CD4-positive, alpha-beta T cell (primary cell): ENCODE data around the gene ANKRD35. TPM values are rescaled to one million over a fixed set of nuclear protein-coding genes. Genes with fewer than 3 reads are reported as not detected.

Experiments used
- ATAC-seq: fragments of 200-7000 bp; cut with Tn5 transposase; one replicate; pipeline ENCODE4 v1.10.0; 2022; ENCODE audit warnings: mild to moderate bottlenecking; ENCODE audit not compliant: poor library complexity
- CTCF ChIA-PET: fragments of 350-600 bp; sonication (Branson Sonifier 250); formaldehyde crosslinking; loops from one replicate; lab custom pipeline; 2021; ENCODE audit warnings: antibody characterized with exemption, inconsistent platforms; lab: Charles Lee
- POLR2A ChIA-PET: fragments of 350-600 bp; sonication (Branson Sonifier 250); formaldehyde crosslinking; loops from one replicate; lab custom pipeline; 2021; ENCODE audit warnings: antibody characterized with exemption, inconsistent platforms; lab: Charles Lee
- DNase-seq, 14 experiments: peaks; one replicate each; pipeline ENCODE4 v3.0.0-alpha.2; 2013 to 2020; ENCODE audit warnings: mixed read lengths in 2 of 14
- H3K27ac ChIP-seq, 2 donors: one replicate each; pipeline versions ENCODE4 v1.5.1 to v1.7.0; 2013; ENCODE audit warnings: low read length in 2 of 2, low read depth in 1 of 2, mild to moderate bottlenecking in 1 of 2
- H3K27me3 ChIP-seq, 2 experiments: 1 replicate in 1 of 2; 2 replicates in 1 of 2; pipeline versions ENCODE4 v1.6.1 to v1.7.0; 2013; ENCODE audit warnings: low read length in 2 of 2, control low read depth in 1 of 2, mild to moderate bottlenecking in 1 of 2, moderate library complexity in 1 of 2; ENCODE audit not compliant: insufficient read depth in 2 of 2, control insufficient read depth in 1 of 2
- H3K36me3 ChIP-seq: one replicate; pipeline ENCODE4 v1.6.1; 2013; ENCODE audit warnings: low read length, control low read depth; ENCODE audit not compliant: insufficient read depth
- H3K4me1 ChIP-seq: one replicate; pipeline ENCODE4 v1.6.1; 2013; ENCODE audit warnings: low read length, control low read depth; ENCODE audit not compliant: insufficient read depth
- H3K4me3 ChIP-seq: one replicate; pipeline ENCODE4 v1.5.1; 2013; ENCODE audit warnings: mild to moderate bottlenecking, low read length, moderate library complexity
- H3K9me3 ChIP-seq, 2 experiments: 1 replicate in 1 of 2; 2 replicates in 1 of 2; pipeline versions ENCODE4 v1.6.1 to v1.7.0; 2013; ENCODE audit warnings: low read length in 2 of 2, mild to moderate bottlenecking in 2 of 2, control low read depth in 1 of 2, moderate library complexity in 1 of 2; ENCODE audit not compliant: control insufficient read depth in 1 of 2, insufficient read depth in 1 of 2
- H3K27ac Mint-ChIP-seq: one replicate; pipeline ENCODE4 v1.8.0; 2020; ENCODE audit warnings: mixed read lengths
- H3K27me3 Mint-ChIP-seq: one replicate; pipeline ENCODE4 v1.8.0; 2021; ENCODE audit warnings: mixed read lengths
- H3K36me3 Mint-ChIP-seq: one replicate; pipeline ENCODE4 v1.8.0; 2021; ENCODE audit warnings: low read depth, mixed read lengths
- H3K4me1 Mint-ChIP-seq: one replicate; pipeline ENCODE4 v1.8.0; 2021; ENCODE audit warnings: low read depth, mixed read lengths
- H3K4me3 Mint-ChIP-seq: one replicate; pipeline ENCODE4 v1.8.0; 2020; ENCODE audit warnings: mild to moderate bottlenecking, mixed read lengths
- H3K9me3 Mint-ChIP-seq: one replicate; pipeline ENCODE4 v1.8.0; 2020; ENCODE audit warnings: mixed read lengths
- CTCF ChIP-seq: fragments of 200-600 bp; IDR thresholded peaks from one replicate; pipeline ENCODE4 v1.8.0; 2022; ENCODE audit warnings: antibody characterized with exemption, mild to moderate bottlenecking
- intact Hi-C, 2 experiments: fragments of 100-400 bp; cut with DNase I in 1 of 2; cut with micrococcal nuclease in 1 of 2; formaldehyde crosslinking; loops; one replicate each; pipeline versions ENCODE4 v1.15.1 to v1.9.0; 2023 to 2025; cut with DNase I, micrococcal nuclease
- total RNA-seq, 174 experiments: library from RNA in 2 of 174; stranded (reverse) in 2 of 174; gene quantifications; one replicate each; pipeline ENCODE4 v1.2.3 and lab custom pipeline; 2021 to 2026

Gene ANKRD35
- total RNA-seq, 2 experiments from 2014 or later = 0.11 TPM; not detected in 1

DNA sequence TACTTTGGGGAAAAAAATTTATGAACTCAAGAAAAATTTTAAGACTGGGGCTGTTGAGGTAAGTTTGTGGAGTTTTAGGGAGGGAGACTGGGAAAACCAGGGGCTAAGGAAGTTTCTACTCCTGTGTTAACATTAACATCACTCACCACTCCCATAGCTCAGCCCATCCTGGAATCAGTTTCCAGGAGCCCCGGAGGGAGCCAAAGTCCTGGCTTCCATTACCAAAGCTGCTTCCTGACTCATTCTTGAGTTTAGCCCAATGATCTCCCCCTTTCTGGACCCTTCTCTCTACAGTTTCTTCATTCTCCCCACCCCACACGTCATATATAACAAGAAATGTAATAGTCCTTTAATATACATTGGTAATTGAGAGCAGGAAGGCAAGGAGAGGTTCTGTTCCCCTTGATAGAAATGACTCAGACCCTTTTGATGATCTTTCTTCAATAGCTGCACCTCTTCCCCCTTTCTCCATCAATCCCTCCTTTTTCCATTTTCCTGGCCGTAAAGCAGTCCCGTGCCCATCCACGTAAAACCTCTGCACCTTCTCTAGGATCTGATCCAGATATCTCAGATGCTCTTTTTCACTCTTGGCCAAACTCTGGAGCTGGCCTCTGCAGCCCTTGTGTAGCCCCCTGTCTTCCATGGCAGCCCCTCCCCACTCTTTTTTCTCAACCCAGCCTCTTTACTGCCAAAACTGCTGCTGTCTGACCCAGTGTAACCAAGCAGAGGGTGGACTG, 22.2 kb downstream of the ANKRD35 start:
- Mint-ChIP-seq H3K9me3 (no peaks in the 10 kb centered on the region), H3K27me3 (no peaks in the 10 kb centered on the region), H3K4me1 (peaks cover 4% of the 10 kb centered on the region), H3K36me3 (peaks cover 7% of the 10 kb centered on the region), H3K27ac (no peak overlapping the region), H3K4me3 (no peak overlapping the region)
- TF ChIP-seq CTCF = no peak
- intact Hi-C loops = no loop called here
- Histone ChIP-seq H3K27me3 (no peaks in the 10 kb centered on the region), H3K4me3 (no peak overlapping the region), H3K9me3 (no peaks in the 10 kb centered on the region), H3K4me1 (peaks cover 10% of the 10 kb centered on the region), H3K27ac (no peak overlapping the region), H3K36me3 (no peaks in the 10 kb centered on the region)
- CTCF ChIA-PET = interaction anchor here (3.8 kb wide), 1 partner anchor 18 kb away, joined by 13 read pairs; the partner anchor contains the start of gene NUDT17
- no peak for ATAC-seq
- no peak for DNase-seq
- POLR2A ChIA-PET = no interaction called here

DNA sequence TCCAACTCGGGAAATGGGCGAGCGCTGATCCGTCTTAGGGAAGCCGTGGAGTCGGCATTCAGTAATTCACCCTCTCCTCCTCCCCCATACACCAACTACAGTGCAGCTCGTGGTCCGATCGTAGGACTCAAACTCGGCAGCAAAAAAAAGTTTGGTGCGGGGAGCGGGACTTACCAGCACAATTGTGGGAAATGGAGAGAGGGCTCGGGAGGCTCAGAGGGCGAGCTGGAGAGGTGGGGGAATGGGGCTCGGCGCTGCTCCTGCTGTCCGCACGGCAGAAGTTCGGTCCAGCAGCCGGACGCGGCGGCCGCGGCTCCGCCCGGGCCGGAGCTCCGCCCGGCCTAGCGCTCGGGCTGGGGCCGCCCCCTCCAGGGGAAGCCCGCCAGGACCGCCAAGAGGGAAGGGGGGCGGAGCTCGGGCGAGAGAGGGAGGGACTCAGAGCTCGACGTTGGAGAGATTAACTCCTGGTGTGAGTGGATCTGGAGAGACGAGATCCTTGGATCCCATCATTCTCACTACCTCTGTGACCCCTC, 26.1 kb downstream of the ANKRD35 start:
- Mint-ChIP-seq H3K4me3 (peak overlapping the region; percentile 98), H3K27me3 (no peaks in the 10 kb centered on the region), H3K4me1 (peaks cover 20% of the 10 kb centered on the region), H3K9me3 (no peaks in the 10 kb centered on the region), H3K36me3 (peaks cover 31% of the 10 kb centered on the region), H3K27ac (peak overlapping the region; percentile 85)
- Histone ChIP-seq H3K27ac (peak overlapping the region; percentile 32 to 67), H3K4me1 (peaks cover 22% of the 10 kb centered on the region), H3K9me3 (no peaks in the 10 kb centered on the region), H3K36me3 (peaks cover 17% of the 10 kb centered on the region), H3K27me3 (no peaks in the 10 kb centered on the region), H3K4me3 (peak overlapping the region; percentile 75)
- DNase-seq = peak; percentile 37 to 86 (median 65)
- ChIA-PET CTCF (interaction anchor here (1.0 to 4.2 kb wide), 7 partner anchors 9 to 173 kb away, joined by 3 to 71 read pairs (median 4); partner anchors contain the start of genes NUDT17 and PEX11B), POLR2A (interaction anchor here (0.6 to 4.8 kb wide), 29 partner anchors 9 to 192 kb away, joined by 3 to 120 read pairs (median 7); partner anchors contain the start of genes ANKRD34A, ANKRD35, ITGA10 and LIX1L)
- ATAC-seq = peak; percentile 61
- intact Hi-C loops = loop anchor here (1.0 to 5.0 kb wide), 7 partner anchors 15 to 99 kb away; partner anchors contain the start of genes PEX11B (in 2 of the 2), ANKRD35 (in 1 of the 2), LIX1L (in 1 of the 2) and NUDT17 (in 1 of the 2)
- no peak for TF ChIP-seq CTCF

DNA sequence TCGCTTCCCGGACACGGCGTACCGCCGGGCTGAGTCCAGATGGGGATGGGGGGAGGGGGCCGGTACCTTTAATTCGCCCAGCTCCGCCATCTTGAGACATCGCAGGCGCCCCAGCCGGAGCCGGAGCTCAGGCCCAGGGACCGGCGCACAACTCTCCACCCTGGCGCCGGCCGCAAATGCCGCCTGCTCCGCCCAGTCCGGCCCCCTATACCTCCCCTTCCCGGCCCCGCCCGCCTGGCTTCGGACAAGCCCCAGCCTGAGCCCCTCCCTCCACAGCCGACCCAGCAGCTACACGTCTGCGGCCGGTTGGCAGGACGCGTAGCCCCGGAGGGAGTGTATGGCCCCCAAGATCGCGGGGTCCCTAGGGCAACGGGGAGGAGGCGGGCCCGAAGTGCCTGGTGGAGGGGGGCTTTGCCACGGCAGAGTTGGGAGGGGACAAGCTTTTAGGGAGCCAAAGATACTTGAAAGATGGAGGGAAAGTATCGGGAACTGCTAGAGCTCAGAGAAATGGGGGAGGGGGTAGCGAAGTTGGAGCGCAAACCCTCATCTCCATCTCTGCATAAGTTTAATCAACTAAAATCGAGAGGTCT, 26.7 kb downstream of the ANKRD35 start, which contains the start of gene PIAS3:
PIAS3 (minus strand) TSS at position 181 of the 590 bp plus-strand sequence; CDS start at position 90, 91 bp downstream.
- no peaks in the 10 kb centered on the region for H3K27me3 ChIP-seq
- ChIA-PET POLR2A (interaction anchor here (0.6 to 4.8 kb wide), 30 partner anchors 10 to 193 kb away, joined by 3 to 120 read pairs (median 6); partner anchors contain the start of genes ANKRD34A, ANKRD35, ITGA10 and LIX1L), CTCF (interaction anchor here (1.0 to 4.2 kb wide), 8 partner anchors 8 to 174 kb away, joined by 3 to 71 read pairs (median 4); partner anchors contain the start of genes ITGA10, NUDT17 and PEX11B)
- Mint-ChIP-seq H3K27ac (peak within 1 kb of the TSS; percentile 85), H3K27me3 (no peaks in the 10 kb centered on the region), H3K36me3 (peaks cover 37% of the 10 kb centered on the region), H3K9me3 (no peaks in the 10 kb centered on the region), H3K4me3 (peak within 1 kb of the TSS; percentile 98), H3K4me1 (peaks cover 20% of the 10 kb centered on the region)
- ATAC-seq = peak; percentile 79
- intact Hi-C loops = loop anchor here (1.0 to 5.0 kb wide), 7 partner anchors 14 to 100 kb away; partner anchors contain the start of genes PEX11B (in 2 of the 2), ANKRD35 (in 1 of the 2), LIX1L (in 1 of the 2) and NUDT17 (in 1 of the 2)
- peak within 1 kb of the TSS; percentile 75 for H3K4me3 ChIP-seq
- H3K36me3 ChIP-seq = peaks cover 22% of the 10 kb centered on the region
- peak; percentile 61 to 90 (median 75) for DNase-seq
- peaks cover 22% of the 10 kb centered on the region for H3K4me1 ChIP-seq
- no peaks in the 10 kb centered on the region for H3K9me3 ChIP-seq
- H3K27ac ChIP-seq = peak within 1 kb of the TSS; percentile 32 to 67
- no peak for TF ChIP-seq CTCF
